ENCODE measurements around the gene P2RX2. TPM values are rescaled to one million over a fixed set of nuclear protein-coding genes. Genes with fewer than 3 reads are reported as not detected.

The P2RX2 gene
- total and polyA plus RNA-seq, 2 experiments from 2014 or later, result not detected

DNA sequence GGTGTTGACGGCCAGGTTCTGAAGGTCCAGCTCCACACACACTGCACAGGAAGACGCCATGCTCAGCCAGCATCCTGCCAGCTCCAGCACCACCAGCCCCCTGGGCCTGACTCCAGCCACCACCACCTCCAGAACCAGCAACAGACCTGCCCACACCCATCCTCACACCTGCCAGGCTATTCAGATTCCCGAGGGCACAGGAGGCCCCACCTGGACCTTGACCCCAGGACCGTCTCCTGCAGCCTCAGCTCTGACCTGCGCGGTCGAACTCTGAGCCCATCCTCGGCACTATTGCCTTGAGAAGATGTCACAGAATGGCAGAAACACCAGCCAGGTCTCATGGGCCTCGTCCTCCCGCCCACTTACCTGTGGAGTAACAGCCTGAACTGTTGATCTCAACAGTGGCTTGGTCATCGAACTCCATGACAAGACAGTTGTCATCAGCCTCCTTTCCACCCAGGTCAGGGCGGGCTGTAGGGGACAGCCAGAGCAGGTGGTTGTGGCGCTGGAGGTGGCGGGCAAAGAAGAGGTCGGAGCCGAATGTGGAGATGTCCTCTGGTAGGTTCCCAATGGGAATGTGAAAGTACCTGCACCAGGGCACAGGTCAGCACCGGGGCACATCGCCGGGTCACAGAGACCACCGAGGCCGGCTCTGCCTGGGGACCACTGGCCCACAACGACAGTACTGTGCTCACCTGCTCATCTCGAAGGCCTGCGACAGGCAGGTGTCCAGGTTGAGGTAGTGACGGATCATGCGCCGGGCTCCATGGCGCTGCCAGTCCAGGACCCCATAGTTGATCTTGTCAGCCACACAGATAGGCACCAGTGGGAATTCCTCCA lies 23.5 kb downstream of the P2RX2 start:
- Histone ChIP-seq H3K79me2 (no peaks in the 10 kb centered on the region), H3K9me3 (ENCODE audit: low read depth) (no peaks in the 10 kb centered on the region), H2AFZ (no peak overlapping the region), H3K4me2 (no peak overlapping the region), H3K4me3 (no peak overlapping the region), H3K27me3 (no peaks in the 10 kb centered on the region), H3K27ac (no peak overlapping the region), H3K36me3 (replicated peaks; ENCODE audit: insufficient read depth, low read depth) (no peaks in the 10 kb centered on the region), H3K9me2 (replicated peaks; ENCODE audit: insufficient read depth) (no peaks in the 10 kb centered on the region), H4K20me1 (ENCODE audit: insufficient read depth, poor library complexity, severe bottlenecking) (no peaks in the 10 kb centered on the region), H3K4me1 (ENCODE audit: insufficient read depth) (no peaks in the 10 kb centered on the region)
- WGBS (ENCODE audit: low lambda C conversion rate, missing lambda C conversion rate), result 97% methylated on average over 28 of the region's 28 CpGs
- DNase-seq (ENCODE audit: low spot score), result no peak
- TF ChIP-seq EZH2 (IDR thresholded peaks at IDR 0.05; ENCODE audit: borderline replicate concordance) (no peak), EZH2phosphoT487 (IDR thresholded peaks at IDR 0.05; ENCODE audit: low read depth, severe bottlenecking, unreplicated experiment) (no peak)
- TF ChIP-seq, protein P1, sequence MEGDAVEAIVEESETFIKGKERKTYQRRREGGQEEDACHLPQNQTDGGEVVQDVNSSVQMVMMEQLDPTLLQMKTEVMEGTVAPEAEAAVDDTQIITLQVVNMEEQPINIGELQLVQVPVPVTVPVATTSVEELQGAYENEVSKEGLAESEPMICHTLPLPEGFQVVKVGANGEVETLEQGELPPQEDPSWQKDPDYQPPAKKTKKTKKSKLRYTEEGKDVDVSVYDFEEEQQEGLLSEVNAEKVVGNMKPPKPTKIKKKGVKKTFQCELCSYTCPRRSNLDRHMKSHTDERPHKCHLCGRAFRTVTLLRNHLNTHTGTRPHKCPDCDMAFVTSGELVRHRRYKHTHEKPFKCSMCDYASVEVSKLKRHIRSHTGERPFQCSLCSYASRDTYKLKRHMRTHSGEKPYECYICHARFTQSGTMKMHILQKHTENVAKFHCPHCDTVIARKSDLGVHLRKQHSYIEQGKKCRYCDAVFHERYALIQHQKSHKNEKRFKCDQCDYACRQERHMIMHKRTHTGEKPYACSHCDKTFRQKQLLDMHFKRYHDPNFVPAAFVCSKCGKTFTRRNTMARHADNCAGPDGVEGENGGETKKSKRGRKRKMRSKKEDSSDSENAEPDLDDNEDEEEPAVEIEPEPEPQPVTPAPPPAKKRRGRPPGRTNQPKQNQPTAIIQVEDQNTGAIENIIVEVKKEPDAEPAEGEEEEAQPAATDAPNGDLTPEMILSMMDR (IDR thresholded peaks at IDR 0.05; ENCODE audit: poor library complexity), result no peak

DNA sequence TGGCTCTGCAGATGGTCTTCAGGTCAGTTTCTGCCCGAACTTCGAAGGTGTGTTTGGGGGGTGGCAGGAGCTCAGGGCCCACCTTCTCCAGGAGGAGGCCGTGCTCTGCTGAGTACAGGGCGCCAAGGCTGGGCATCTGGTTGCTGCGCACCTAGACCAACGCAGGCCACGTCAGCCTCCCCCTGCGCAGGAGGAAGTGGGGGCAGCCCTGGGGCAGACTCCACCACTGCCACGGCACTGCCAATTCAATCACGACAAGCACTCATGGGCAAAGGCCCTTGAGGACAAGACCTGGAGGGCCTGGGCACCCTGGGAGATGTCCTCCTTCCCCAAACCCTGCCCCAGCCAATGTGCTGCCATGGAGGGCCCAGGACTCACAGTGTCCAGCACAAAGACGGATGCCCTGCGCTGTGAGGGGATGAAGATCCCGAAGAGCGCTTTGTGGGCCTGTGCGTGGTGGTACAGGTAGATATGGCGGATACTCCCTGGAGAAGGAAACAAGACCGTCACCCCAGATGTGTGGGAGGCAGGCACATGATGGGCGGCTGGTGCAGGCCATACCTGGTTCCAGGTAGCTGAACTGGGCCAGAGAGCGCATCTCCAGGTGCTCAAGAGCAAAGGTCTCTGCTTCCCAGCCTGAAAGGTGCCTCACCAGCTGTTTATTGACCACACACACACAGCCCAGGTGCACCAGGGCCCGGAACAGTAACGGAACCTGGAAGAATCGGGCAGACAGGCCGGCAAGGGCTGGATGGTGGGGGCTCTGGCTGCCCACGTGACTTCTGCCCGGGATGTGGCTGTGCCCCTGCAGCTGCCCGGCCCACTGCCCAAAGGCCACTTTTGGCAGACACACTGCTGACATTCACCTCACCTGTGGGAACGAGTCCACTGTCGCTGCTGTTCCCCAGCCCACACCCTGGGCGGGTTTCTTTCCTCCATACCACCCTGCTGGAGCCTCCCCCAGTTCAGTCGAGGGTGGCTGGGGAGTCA lies 24.6 kb downstream of the P2RX2 start:
- Histone ChIP-seq H3K36me3 (replicated peaks; ENCODE audit: insufficient read depth, low read depth) (no peaks in the 10 kb centered on the region), H3K27me3 (no peaks in the 10 kb centered on the region), H3K79me2 (no peaks in the 10 kb centered on the region), H3K4me2 (no peak overlapping the region), H3K4me1 (ENCODE audit: insufficient read depth) (no peaks in the 10 kb centered on the region), H3K27ac (no peak overlapping the region), H3K4me3 (no peak overlapping the region), H3K9me2 (replicated peaks; ENCODE audit: insufficient read depth) (no peaks in the 10 kb centered on the region), H4K20me1 (ENCODE audit: insufficient read depth, poor library complexity, severe bottlenecking) (no peaks in the 10 kb centered on the region), H3K9me3 (ENCODE audit: low read depth) (no peaks in the 10 kb centered on the region), H2AFZ (no peak overlapping the region)
- TF ChIP-seq EZH2 (IDR thresholded peaks at IDR 0.05; ENCODE audit: borderline replicate concordance) (no peak), EZH2phosphoT487 (IDR thresholded peaks at IDR 0.05; ENCODE audit: low read depth, severe bottlenecking, unreplicated experiment) (no peak)
- TF ChIP-seq, protein P1 (IDR thresholded peaks at IDR 0.05; ENCODE audit: poor library complexity), result no peak
- no peak for DNase-seq (ENCODE audit: low spot score)
- 98% methylated on average over 30 of the region's 30 CpGs for WGBS (ENCODE audit: low lambda C conversion rate, missing lambda C conversion rate)

DNA sequence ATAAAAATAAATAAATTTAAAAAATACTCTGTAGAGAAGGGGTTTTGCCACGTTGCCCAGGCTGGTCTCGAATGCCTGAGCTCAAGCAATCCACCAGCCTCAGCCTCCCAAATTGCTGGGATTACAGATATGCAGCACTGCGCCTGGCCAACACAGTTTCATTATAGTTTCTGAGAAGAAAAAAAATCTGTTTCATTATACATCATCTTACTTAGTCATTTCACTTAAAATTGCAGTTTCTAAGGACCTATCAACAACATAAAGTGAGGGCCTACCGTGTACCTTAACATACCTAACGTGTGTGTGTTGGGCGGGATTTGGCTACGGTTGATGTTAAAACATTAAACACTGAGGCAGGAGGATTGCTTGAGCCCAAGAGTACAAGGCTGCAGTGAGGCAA lies 28.3 kb downstream of the P2RX2 start:
- Histone ChIP-seq H3K4me3 (no peak overlapping the region), H3K27ac (no peak overlapping the region), H4K20me1 (ENCODE audit: insufficient read depth, poor library complexity, severe bottlenecking) (no peaks in the 10 kb centered on the region), H3K4me1 (ENCODE audit: insufficient read depth) (no peaks in the 10 kb centered on the region), H3K79me2 (no peaks in the 10 kb centered on the region), H3K27me3 (no peaks in the 10 kb centered on the region), H3K36me3 (replicated peaks; ENCODE audit: insufficient read depth, low read depth) (no peaks in the 10 kb centered on the region), H3K4me2 (no peak overlapping the region), H3K9me3 (ENCODE audit: low read depth) (no peaks in the 10 kb centered on the region), H2AFZ (no peak overlapping the region), H3K9me2 (replicated peaks; ENCODE audit: insufficient read depth) (no peaks in the 10 kb centered on the region)
- WGBS (ENCODE audit: low lambda C conversion rate, missing lambda C conversion rate), result 97% methylated on average over 7 of the region's 7 CpGs
- no peak for DNase-seq (ENCODE audit: low spot score)
- TF ChIP-seq EZH2 (IDR thresholded peaks at IDR 0.05; ENCODE audit: borderline replicate concordance) (no peak), EZH2phosphoT487 (IDR thresholded peaks at IDR 0.05; ENCODE audit: low read depth, severe bottlenecking, unreplicated experiment) (no peak)
- TF ChIP-seq, protein P1 (IDR thresholded peaks at IDR 0.05; ENCODE audit: poor library complexity), result no peak

All from hepatocyte (in vitro differentiated cells).